LHCN-M2 (cell line): Measurements from ENCODE around the gene KCNMA1. TPM values are rescaled to one million over a fixed set of nuclear protein-coding genes. Genes with fewer than 3 reads are reported as not detected.

Experiments
- DNase-seq: peaks from one replicate; pipeline ENCODE4 v3.0.0-alpha.2; 2012; ENCODE audit warnings: low read depth
- total RNA-seq: library from RNA; depleted of rRNA; stranded (reverse); fragments of >200 nt; gene quantifications from 2 replicates; pipeline ENCODE4 v1.2.3, GENCODE V29; 2014

The KCNMA1 gene
- total RNA-seq, 1 experiment from 2014 or later = 28.6 TPM

DNA sequence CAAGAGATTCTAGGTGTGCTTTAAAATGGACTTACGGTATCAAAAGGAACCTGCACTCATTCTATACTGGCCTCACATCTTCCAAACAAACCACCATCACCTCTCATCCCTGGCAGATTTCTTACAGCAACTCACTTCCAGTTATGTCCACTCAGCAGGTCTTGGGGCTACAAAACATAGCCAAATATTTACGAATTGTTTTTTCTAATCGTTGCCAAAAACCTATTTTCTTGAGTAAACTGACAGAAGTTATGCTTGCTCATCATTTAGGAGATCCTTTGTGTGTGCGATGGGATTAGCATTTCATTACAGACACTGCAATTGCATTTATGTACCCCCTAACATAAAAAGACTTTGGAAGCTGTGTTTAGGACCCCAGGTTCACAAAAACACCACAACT, 2.7 kb downstream of the KCNMA1 start:
- no peak for DNase-seq

DNA sequence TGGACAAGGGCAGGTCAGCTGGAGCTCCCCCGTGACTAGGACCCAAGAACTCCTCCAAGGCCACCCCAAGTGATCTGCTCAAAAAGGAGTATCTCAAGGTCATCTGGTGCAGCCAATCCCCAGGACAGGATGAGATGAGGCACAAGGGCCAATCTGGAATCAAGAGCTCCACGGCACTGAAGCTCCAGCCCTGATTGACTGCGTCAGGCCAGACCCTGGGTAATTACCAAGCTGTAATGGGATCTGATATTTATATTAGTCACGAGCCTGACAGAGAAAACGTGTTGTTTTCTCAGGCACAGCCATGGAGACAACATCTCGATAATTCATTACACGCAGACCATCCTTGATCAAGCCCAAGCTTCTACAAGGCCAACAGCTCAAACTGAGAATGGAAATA, 4.2 kb downstream of the KCNMA1 start:
- peak; percentile 56 for DNase-seq

GRCh38 chr10:77631241-77631640, 6.4 kb downstream of the KCNMA1 start:
- no peak for DNase-seq

GRCh38 chr10:77630507-77630848, 7.1 kb downstream of the KCNMA1 start:
- DNase-seq = no peak

GRCh38 chr10:77629775-77630506, 7.7 kb downstream of the KCNMA1 start:
- DNase-seq = no peak

DNA sequence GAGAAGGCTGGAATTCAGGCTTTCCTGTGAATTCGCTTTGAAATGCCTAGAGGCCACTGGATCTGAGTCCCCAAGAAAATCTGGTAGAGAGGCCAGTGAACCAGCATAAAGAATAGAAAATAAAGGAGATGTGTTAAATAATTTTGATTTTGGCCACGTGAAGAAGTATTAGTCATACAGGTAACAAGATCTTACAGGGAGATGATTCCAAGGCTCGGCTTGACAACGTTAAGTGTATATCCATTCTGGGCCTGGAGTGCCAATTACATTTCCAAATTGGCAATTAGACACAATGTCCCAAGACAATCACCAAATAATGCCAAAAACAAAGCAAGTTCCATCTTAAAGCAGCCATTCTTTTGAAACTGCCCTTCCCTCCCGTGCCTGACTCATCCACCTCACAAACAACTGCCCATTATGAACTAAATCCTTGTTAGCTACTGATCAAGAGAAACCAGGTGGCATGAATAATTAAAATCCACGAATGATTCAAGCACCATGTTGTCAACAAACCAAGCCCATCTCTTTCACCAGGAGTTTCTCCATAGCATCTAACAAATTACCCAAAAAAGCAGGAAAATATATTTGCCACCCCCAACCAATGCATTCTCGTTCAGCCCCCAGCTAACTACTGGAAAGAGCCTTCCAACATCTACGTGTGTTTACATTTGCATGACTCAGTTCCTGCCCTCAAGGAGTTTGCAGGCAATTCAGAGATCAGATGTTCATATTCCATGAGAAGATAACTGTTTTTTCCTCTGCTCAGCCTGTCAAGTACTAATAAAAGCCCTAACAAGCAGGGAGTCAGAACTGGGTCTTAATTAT, 8.5 kb downstream of the KCNMA1 start:
- peak; percentile 51 for DNase-seq

GRCh38 chr10:77626266-77626935, 11.2 kb downstream of the KCNMA1 start:
- peak; percentile 87 for DNase-seq

DNA sequence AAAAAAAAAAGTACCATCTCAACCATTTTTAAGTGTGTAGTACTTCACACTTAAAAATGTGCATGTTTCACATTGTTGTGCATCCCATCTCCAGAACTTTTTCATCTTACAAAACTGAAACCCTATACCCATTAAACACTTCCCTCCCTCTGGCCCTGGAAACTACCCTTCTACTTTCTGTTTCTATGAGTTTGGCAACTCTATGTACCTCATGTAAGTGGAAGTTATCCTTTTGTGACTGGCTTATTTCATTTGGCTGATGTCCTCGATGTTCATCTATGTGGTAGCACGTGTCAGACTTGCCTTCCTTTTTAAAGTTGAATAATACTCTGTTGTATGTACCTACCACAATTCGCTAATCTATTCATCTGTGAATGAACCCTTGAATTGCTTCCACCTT, 12.2 kb downstream of the KCNMA1 start:
- DNase-seq = peak; percentile 27

- DNase-seq = no peak
Measured at GRCh38 chr10:77622889-77623291, 14.7 kb downstream of the KCNMA1 start.

DNA sequence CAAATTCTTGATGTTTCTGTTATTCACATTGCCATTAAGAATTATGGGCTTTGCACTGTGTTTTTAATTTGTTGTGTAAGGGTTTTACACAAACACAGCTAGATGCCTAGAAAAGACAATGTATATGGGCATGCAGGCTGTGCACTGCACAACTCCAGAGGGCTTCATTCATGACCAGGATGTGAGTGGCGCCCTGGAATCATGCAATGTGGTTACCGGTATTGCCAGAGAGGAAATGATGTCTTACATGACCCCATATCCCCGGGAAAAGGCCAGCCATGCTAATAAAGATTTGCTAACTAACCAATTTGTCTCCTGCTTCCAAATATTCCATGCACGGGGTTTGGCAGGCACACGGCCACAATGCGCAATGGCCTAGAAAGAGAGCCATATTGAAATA, 16.9 kb downstream of the KCNMA1 start:
- DNase-seq = no peak

- no peak for DNase-seq
Measured at GRCh38 chr10:77619964-77620703, 17.5 kb downstream of the KCNMA1 start.

GRCh38 chr10:77618117-77618516, 19.5 kb downstream of the KCNMA1 start:
- no peak for DNase-seq

GRCh38 chr10:77616766-77617165, 20.8 kb downstream of the KCNMA1 start:
- DNase-seq = no peak

- no peak for DNase-seq
Measured at GRCh38 chr10:77614778-77615625, 22.6 kb downstream of the KCNMA1 start.

GRCh38 chr10:77613476-77614130, 24.0 kb downstream of the KCNMA1 start:
- DNase-seq = no peak

DNA sequence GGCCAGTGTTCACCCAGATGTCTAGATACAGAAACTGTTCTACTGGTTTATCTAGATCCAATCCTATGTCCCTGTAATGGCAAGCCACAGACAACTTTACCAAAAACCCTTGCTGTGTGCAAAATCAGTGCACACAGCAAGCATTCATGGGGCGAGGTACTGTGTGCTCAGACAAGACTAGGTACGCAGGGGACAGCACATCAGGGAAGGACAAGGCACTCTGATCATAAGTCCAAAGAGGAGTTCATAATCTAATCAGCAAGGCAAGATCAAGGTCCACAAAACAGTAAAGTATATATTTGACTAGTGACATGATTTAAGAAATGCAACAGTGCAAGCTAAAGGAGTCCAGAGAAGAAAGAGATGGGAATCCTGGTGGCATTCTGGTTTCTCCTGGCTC, 25.9 kb downstream of the KCNMA1 start:
- no peak for DNase-seq

DNA sequence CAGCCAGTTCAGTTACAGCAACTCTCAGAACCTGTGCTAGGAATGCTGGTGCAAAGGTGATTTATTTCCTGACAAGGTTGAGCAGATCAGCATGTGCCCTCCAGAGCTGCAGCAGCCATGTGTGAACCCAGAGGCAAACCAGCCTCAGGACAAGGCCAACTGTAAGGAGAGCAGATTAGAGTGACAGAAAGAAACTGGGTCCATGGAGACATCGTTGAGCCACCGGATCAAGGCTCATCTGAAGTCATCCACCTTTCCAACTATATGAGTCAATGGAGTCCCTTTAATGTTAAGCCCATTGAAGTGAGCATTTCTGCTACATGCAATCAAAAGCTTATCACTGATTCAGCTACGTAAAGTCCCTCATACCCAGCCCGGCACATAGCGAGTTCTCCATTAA, 26.4 kb downstream of the KCNMA1 start:
- no peak for DNase-seq

DNA sequence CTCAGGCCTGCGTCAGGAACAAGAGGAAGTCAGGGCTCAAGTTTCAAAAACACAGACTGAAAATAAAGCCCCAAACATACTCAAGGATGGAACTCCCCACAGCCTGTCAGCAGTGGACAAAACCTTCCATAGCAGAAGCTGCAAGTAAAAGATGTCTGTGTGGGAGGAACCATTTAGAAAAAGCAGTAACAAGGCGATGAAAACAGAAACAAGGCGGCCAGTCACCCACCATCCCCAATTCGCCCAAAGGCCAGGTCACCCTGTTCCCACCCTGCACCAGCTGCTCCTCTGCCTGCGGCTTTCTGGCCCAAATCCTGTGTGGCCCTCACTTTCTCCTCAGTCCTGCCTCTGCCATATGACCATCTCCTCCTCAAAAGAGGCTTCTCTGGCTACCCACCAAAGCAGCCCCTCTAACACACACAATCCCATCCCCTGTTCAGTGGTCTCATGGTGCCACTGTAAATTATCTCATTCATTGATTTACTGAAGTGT, 27.8 kb downstream of the KCNMA1 start:
- DNase-seq = peak; percentile 62

DNA sequence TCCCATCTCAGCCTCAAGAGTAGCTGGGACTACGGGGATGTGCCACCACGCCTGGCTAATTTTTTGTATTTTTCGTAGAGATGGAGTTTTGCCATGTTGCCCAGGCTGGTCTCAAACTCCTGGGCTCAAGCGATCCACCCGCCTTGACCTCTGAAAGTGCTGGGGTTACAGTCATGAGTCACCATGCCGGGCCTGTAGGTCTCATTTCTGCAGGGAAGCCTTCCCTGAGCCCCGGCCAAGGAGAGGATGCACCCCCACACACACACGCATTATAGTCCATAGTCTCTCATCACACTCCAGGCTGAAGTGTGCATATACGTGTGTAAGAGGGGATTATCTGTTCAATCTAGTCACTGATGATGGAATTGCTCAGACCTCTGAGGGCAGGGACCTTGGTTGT, 29.3 kb downstream of the KCNMA1 start:
- no peak for DNase-seq

- DNase-seq = no peak
Measured at GRCh38 chr10:77606751-77607150, 30.9 kb downstream of the KCNMA1 start.
